HG02763 (cell line): ENCODE data around the gene BRD1.
"Not testable (repeated sequence)": the region's sequence is repeated elsewhere in the genome, so short reads cannot be mapped to it uniquely, and the experiment has no call there.

ENCODE experiments used
- ATAC-seq: cut with Tn5 transposase; IDR thresholded peaks from one replicate; pipeline ENCODE4 v1.9.1; 2021; ENCODE audit warnings: mild to moderate bottlenecking, moderate library complexity; ENCODE audit not compliant: unreplicated experiment

Gene BRD1

DNA sequence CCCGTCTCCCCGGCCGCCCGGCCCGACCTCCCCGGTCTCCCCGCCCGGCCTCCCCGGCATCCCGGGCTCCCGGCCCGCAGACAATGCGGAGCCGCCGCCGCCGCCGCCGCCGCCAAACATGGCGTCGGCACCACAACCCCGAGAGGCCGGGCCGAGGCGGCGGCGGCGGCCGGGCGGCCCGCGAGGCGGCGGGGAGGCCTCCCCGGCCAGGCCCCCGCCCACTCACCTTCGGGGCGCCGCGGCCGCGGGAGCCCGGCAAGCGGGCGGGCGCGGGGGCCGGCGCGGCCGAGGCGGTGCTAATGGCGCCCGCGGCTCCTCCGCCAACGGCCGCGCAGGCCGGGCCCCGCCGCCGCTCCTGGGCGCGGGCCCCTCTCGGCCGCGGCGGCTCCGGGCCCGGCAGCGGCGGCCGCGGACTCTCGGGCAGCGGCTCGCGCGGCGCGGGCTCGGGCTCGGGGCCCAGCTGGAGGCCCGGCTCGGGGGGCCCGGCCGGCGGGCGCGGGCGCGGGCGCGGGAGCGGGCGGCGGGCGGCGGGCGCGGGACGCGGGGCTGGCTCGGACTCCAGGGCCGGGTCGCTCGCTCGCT is 311 bp downstream of the BRD1 start:
- ATAC-seq: no peak

DNA sequence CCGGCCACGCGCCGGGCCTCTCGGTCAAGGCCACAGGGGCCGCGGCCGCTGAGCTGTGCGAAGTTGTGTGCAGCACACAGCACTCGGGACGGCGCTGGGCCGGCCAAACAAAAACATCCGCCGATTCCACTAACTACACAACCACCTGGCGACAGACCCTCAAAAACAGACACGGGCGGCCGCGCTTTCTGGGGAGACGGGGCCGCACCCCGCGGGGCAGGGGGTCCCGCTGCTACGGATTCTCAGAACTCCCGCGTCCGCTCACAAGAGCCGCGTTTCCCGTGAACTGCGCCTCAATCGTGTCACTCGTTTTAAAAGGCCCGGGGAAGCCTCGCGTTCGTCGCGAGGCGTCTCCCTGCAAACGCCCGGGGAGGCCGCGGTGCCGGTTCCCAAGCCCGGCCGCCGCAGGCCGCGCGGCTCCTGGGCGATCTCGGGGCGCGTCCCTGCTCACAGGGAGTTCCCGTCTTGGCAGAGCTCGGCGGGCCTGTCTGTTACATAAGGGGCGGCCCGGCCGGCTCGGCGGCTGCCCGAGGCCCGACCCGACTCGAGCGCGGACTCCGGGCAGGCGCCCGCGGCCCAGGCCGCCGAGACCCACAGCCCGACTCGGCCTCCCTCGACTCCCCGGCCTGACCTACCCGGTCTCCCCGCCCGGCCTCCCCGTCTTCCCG is 936 bp downstream of the BRD1 start:
- ATAC-seq: no peak

DNA sequence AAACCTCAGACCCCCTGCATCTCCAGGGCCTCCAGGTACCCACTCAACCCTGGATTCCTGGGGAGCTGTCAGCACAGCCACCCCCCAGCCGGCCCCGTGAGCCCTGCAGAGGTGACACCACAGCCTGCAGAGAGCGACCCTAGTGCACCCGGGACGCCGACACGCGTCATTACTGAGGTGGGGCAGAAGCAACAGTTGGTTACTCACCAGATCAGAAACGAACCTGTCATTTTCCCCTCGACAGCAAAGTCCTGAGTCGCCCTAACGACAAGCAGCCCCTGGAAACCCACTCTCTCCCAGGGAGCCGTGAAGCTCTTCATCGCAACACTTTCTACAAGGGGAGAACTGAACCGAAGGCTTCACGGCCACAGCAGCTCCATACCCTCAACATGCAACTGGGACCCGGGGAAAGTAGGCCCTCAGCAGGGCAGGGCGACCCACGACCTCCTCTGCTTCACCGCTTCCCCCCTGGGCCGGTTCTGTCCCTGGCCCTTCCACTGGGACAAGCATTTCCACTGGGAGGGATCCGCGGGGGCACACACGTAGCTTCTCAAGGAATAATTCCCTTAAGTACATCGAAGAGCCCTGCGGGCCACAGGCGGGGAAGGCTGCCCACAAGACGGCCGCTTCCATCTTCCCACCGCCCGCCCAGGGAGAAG is 1.6 kb downstream of the BRD1 start:
- ATAC-seq: no peak

DNA sequence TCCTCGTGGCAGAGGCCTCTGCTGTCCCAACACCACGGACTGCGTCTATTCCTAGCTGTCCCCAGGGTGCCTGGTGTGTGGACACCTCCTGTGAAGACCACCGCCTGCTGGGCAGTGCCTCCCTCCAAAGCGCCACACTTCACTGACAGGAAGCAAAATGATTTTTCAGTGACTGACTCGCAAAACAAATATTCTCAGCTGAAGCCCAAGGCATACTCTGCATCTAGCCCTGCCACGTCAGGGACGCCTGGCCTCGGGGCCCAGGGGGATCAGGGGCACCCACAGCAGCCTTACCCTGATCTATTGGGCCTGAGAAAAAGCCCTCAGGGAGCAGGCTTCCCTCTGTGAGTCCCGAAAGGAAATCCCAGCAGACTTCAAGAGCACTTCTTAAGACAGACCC is 2.2 kb downstream of the BRD1 start:
- ATAC-seq: no peak

DNA sequence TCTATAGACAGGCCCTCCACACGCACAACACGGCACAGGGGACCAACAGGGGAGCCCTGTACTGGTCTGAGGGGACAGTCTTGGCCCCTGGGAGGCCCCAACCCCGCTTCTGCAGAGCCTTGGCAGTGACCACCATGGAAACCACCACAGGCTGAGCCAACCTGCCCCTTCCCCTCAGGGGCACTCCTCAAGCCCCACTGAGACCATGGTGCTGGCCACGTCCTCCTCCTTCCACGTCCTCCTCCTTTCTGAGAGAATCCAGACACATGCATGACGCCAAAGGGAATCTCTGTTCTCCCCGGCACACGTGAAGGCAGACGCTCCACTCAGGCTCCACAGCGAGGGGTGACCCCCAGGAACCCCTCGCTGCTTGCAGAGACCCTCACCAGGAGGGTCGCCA is 2.7 kb downstream of the BRD1 start:
- no peak for ATAC-seq

DNA sequence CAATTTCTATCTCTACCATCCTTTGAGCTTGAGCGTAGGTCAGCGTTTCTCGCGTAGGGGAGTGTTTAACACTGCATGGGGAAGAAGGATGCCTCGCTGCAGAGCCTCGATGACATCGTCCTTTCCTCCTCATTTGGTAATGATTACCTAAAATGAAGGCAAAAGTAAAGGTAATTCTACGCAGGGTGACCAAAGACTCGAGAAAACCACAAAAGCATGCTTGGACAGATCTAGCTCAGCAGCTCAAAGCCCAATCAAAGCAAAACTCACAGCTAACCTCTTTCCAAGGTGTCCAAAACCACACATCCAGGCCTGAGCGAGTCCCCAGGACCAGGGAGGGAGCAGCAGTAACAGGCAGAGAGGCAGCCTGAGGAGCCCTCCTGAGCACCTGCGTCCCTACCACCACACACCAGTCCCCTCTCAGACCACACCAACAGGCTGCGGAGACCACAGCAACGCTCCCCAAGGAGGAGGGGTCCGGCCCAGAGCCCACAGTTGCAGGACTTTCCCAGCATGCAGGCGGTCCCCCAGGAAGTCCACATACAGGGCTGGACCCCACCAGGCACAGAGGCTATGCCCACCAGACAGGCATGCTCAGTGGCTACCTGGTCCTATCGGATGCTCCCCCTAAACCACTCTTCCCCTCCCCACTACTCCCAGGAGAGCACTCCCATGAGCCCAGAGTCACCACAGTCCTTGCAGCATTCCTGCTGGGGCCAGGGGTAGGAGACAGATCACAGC is 3.3 kb downstream of the BRD1 start:
- ATAC-seq: no peak

DNA sequence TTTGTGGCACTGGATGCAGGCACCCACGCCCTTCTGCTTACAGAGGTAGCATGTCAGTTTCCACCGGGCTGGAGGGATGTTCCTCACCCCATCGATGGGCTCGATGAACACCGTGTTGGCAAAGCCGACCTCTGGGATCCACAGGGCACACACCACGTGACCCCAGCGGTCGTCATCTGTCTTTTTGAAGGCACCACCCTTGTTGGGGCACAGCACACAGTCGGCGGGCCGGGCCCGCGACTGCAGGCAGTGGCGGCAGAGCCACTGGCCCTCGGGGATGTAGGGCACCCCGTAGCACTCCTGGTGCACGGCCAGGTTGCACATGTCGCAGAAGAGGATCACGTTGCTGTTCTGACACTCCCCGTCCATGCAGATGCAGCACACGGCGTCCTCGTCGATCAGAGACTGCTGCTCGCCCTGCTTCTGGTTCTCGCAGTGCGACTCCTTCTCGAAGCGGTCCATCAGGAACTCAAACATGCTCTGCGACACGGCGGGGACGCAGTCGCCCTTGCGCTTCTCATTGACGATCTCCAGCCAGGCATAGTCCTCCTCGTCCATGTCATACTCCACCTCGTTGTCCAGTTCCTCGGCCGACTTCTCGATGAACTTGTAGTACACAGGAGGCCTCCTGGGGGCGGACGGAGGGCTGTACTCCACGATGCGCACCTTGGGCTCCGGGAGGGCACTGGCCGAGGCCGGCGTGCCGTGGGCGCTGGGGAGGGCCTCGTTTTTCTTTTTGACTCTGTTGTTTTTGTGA is 4.2 kb downstream of the BRD1 start:
- no peak for ATAC-seq

DNA sequence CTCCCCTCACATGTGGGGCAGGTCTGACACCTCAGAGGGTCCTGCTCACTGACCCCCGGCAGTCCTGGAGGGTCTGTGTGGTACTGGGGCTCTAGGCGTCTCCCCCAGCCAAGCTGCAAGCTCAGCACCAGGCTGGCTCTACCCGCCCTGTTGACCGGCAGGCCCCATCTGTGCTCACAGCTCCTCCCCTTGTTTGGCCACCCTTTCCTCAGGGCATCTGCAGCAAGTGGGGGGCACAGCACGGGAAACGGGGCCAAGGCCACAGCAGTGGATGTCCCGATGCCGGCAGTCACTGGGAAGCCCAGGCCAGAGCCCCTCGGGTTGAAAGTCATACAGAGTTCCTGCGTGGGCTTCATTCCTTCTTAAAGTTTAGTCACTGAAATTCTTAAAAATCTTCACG is 5.9 kb downstream of the BRD1 start:
- ATAC-seq: not testable (repeated sequence)

DNA sequence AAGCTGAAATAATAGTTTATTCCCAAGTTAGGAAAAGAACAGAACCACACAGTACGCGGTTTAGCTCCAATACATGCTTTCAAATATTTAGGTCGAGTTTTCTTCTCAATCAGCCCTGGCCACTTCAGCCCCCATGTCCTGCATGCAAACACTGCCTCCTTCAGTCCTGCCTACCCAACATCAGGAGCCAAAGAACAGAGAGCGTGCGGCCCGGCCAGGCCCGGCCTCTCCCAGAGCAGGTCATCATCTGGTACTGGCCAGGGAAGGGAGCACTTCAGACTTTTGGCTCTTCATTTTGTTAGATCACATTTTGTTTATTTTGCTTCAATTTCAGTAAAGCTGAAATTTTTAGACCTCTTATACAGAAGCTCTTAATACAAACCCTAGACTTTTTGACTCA is 6.7 kb downstream of the BRD1 start:
- ATAC-seq: no peak

DNA sequence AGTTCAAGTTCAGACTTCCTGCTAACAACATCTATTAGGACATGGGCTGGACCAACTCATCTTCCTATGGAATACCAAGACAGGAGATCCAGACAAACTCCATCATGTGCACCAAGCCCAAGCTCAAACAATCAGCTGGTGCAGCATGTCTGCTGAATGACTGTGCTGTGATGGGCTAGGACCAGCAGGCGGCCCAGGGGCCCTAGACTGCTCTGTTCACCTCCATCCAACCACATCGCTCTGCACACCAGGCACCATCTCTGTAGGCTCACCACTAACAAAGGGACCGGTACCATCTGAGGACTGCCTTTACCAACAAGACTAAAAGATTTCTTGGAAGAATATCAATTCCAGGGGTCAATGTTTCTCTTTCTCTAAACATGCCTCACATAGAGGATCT is 10.3 kb downstream of the BRD1 start:
- no peak for ATAC-seq

DNA sequence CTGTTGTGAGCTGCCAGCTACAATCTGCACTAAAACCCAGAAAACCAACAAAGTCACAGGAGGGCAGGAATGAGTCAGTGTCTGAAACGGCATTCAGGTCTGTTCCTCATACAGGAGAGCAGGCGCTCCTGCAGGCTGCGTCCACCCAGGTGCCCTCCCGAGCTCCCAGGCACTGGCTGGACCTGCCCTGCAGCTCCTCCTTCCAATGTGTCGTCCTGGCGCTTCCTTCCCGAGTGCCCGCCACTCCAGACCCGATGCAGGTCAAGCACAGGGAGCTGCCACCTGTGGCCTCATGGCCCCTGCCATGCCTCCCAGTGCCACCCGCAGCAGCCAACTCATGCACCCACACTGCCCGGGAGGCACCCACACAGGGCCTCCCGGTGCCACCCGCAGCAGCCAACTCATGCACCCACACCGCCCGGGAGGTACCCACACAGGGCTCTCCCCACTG is 12.0 kb downstream of the BRD1 start:
- ATAC-seq: no peak

DNA sequence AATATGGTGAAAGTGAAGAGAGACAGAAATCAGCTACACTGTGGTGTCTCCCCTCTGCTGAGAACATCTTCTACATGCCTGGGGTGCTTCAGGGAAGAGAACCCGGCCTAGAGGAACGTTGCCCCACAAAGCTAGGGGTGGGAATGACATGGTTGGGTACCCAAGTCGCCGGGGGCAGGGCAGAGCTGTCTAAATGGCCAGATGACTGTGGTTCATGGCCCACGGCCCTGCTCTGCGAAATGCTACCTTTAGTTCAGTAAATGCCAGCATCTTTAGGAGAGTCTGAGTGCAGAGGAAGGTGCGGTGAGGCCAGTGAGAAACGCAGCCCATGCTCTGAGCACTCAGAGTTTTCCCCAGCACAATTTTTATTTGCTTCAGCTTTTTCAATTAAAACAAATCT is 12.8 kb downstream of the BRD1 start:
- ATAC-seq: no peak

DNA sequence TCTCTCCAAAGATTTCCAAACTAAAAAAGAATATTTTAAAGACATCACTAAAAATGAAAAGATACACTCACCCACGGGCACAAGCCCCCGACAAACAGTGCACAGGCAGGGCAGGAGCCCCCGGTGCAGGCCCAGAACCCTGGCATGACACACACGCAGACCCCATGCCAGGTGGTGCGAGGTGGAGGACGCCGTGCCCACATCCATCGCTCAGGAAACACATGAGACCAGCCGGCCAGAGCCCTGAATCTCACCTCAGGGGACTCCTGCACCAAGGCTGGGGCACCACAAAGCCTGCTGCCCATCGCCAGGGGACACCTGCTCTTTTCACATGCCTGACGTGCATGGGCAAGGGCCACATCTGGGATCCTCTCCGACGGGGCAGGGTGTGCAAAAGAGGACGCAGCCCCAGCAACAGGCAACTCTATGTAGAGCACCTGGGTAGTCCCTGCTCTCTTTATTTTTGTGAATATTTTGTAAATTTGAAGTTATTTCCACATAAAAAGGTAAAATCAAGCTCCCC is 13.4 kb downstream of the BRD1 start:
- ATAC-seq: no peak

DNA sequence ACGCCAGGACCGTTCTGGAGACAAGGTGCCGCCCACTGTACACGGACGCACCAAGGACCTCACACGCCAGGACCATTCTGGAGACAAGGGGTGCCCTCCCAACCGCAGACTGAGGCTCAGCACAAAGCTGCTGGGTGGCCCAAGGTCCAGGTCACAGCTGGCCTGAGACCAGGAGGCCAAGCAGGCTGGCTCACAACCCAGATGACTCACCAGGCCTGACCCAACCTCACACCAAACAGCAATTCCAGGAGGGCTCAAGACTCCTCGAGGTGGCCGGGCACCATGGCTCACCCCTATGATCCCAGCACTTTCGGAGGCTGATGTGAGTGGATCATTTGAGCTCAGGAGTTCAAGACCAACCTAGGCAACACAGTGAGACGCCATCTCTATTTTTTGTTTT is 14.8 kb downstream of the BRD1 start:
- ATAC-seq: no peak

DNA sequence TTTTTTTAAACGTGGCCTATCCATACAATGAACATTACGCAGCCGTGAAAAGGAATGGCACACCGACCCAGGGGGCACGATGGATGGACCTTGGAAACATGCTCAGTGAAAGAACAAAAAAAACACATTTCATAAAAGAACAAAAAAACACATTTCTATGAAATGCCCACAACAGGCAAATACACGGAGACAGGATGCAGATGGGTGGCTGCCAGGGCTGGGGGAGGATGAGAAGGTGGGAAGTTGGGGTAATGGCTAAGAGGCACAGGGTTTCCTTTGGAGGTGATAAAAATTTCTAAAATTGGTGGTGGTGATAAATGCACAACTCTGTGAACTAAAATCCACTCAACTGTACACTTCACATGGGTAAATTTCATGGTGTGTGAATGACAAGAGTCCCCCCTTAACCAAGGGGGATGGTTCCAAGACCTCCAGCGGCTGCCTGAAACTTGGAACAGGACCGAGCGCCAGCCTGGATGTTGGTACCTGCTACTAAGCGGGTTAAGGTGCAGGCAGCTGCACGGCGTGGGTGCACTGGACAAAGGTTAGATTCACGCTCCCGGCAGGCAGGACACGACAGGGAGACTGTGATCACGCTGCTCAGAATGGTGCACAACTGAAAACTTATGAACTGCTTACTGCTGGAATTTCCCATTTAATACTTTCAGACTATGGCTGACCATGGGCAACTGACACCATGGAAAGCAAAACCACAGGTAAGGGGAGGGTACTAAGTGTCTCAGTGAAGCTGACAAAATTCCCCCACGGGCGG is 16.5 kb downstream of the BRD1 start:
- no peak for ATAC-seq

DNA sequence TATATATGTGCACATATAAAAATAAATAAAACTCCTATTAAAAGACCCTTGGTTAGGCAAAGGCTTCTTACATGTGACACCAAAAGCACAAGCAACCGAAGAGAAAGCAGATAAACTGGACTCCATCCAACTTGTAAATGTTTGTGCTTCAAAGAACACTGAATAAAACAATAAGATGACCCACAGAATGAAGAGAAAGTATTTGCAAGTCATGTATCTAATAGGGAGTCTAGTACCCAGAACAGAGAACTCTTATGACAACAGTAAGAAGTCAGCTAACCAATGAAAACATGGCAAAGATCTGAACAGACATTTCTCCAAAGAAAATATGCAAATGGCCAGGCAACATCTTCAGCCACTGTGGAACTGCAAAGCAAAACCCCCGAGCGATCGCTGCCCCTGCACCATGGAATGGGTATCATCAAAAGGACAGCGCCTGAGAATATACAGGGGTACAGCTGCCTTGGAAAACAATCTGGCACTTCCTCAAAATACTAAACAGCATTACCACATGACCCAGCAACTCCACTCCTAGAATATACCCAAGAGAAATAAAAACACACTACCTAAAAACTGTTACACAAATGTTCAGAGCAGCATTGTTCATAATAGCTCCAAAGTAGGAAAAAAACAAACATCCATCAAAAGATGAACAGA is 17.2 kb downstream of the BRD1 start:
- ATAC-seq: no peak

DNA sequence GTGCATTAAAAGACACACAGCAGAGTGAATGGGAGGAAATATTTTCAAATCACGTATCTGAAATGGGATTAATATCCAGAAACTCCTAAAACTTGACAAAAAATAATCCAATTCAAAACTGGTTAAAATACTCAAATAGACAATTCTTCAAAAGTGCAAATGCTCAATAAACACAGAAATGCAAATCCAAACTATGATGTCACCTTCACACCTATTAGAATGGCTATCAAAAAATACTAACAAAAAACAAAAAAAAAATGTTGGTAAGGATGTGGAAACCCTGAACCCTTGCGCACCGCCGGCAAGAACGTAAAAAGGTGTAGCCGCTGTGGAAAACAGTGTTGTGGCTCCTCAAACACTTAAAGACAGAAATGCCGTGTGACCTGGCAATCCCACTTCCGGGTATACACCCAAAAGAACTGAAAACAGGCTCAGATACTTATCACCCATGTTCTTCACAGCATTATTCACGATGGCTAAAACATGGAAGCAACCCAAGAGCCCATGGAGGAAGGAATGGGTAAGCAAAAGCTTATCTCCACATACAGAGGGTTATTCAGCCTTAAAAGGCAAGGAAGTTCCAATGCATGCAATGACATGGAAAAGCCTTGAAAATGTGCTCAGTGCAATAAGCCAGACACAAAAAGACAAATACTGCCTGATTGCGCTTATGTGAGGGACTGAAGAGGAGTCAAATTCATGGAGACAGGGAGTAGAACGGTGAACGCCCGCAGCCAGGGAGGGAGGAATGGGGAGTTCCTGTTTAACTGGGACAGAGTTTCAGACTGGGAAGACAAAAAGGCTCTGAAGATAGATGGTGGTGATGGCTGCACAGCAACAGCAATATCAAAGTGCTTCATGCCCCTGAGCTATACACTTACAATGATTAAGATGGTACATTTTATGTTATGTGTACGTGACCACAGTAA is 19.6 kb downstream of the BRD1 start:
- no peak for ATAC-seq

DNA sequence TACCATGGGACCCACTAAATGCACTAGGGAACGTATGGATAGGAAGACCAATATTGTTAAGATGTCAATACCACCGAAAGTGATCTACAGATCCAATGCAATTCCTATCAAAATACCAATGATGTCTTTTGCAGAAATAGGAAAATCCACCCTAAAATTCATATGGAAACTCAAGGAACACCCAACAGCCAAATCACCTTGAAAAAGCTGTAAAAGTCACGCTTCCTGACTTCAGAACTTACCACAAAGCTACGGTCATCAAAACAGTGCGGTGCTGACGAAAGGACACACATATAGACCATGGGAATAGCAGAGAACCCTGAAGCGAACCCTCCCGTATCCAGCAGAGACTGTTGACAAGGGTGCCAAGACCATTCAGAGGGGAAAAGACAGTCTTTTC is 20.5 kb downstream of the BRD1 start:
- no peak for ATAC-seq
